Kidney tubule cell (primary cell): Measurements from ENCODE around the gene SLC7A6OS.
A peak's percentile ranks its signal among the peaks of the same experiment; 100 is the strongest.
"Not testable (repeated sequence)": the region's sequence is repeated elsewhere in the genome, so short reads cannot be mapped to it uniquely, and the experiment has no call there.

ENCODE experiments used
- DNase-seq: peaks from one replicate; pipeline ENCODE4 v3.0.0-alpha.2; 2018; ENCODE audit warnings: low spot score

Gene SLC7A6OS

GRCh38 chr16:68298907-68299561 lies 11.7 kb downstream of the SLC7A6OS start:
- DNase-seq, result peak; percentile 83

DNA sequence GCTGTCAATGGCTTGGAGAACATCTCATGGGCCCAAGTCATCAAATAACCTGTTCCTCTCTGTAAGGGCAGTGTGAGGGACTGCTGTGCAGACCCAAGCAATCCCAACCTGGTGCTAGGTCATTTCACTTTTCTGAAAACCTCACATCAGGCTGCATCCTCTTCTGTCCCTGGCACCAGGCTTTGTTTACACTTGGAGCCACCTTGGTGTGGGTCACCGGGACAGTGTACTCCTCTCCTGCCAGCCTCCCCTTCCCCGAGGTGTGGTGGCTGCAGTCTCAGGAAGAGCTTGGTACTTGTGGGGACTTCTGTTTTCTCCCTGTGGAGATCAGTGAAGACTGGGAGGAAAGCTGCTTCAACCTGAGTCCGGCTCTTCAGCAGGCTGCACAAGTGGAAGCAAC lies 12.4 kb downstream of the SLC7A6OS start:
- DNase-seq, result no peak

DNA sequence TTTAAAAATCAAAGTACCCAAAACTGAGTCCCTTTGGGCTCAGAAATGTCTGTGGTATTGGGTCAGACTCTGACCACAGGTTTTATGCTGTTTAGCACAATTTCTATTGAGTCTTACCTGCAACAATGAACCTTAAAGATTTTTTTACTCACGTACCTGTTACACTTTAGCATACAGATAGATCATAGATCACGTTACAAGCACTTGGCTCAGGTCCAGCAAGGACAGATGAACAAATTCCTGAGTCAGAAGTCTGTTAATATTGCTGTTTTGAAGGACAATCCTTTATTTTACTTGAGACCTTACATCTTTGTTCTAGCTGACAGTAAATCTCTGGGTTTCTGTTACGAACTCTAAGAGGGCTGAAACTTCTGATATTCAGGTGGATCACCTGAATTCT lies 12.8 kb downstream of the SLC7A6OS start:
- peak; percentile 46 for DNase-seq

DNA sequence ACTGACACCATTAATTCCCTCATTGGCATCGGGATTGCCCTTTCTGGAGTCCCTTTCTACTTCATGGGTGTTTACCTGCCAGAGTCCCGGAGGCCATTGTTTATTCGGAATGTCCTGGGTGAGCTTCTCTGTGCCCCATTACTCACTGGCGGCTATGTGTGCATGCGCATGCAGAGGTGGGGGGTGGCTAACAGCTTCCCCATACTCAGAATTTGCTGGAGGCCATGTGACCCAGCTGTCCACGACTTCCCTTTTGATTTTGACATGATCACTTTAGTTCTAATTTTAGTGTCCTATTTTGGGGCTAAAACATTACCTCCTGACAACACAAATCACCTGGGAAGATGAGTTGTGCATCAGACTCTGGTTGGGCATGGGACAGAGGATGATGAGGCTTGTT lies 14.1 kb downstream of the SLC7A6OS start:
- DNase-seq, result no peak

DNA sequence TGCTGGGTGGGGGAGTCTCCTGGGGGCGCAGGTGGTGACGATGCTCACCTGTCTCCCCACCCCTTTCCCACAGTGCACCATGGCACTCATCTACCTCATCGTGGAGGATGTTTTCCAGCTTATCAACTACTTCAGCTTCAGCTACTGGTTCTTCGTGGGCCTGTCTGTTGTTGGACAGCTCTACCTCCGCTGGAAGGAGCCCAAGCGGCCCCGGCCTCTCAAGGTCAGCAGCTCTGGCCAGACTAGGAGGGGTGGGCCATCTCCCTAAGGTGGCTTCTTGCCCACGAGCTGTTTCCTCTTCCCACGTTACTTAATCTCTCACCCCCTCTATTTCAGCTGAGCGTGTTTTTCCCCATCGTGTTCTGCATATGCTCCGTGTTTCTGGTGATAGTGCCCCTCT lies 14.5 kb downstream of the SLC7A6OS start:
- DNase-seq, result no peak

DNA sequence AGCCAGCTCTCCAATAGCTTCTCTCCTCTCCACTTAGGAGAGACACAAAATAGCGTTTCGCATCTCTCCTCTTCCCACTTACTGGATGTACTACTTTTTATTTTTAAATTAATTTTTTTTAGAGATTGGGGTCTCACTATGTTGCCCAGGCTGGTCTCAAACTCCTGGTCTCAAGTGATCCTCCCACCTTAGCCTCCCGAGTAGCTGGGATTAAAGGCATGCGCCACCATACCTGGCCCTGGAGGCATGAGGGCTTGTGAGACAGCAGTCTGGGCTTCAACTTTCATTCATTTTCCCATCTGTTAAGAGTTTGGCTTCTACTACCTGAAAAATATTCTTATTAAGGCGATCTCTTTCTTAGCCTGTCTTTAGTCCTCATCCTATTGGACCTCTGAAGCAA lies 18.3 kb downstream of the SLC7A6OS start:
- DNase-seq, result no peak

DNA sequence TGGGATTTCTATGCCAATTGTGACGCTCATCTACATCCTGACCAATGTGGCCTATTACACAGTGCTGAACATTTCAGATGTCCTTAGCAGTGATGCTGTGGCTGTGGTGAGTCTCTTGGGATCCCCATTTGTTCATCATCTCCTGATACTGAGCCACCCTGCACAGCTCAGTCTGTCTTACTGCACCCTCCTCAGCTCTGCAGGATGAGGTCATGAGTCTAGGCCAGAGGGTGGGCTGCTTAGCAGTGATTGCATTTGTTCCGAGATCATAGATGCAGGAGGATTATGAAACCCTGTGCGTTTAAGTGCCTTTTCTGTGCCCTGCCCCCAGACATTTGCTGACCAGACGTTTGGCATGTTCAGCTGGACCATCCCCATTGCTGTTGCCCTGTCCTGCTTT lies 19.5 kb downstream of the SLC7A6OS start:
- no peak for DNase-seq

GRCh38 chr16:68290450-68290849 lies 20.3 kb downstream of the SLC7A6OS start:
- no peak for DNase-seq

DNA sequence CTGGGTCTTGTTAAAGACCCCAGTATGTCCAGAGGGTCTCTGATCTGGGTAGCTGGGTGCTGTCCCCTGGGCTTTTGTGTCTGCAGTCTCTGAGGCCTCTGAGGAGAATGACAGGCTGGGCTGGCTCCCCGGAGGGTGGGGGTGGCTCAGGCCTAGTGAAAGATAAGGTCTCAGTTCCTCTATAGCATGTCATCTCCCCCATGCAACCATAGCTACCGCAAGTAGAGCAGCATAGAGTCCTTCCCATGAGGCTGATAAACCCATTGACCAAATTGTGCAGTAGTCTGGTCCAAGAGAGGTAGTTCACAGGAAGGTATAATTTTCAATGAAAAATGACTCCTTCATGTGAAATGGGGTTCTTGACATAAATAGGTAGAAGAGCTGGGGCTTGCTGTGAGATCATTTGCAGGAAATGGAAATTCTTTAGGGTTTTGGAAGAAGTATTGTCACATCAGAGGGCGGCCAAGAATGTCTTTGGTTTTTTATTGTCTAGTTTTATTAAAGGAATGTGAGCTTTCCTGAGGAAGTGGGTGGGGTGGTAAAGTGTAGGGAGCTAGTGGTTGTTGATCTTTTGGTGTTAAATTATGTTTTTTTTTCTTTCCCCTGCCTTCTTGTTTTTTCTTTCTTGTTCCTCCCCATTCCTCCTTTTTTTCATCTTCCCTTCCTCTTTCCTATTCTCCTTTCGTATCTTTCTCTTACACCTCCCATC lies 21.0 kb downstream of the SLC7A6OS start:
- no peak for DNase-seq

GRCh38 chr16:68289202-68289601 lies 21.5 kb downstream of the SLC7A6OS start:
- DNase-seq, result no peak

DNA sequence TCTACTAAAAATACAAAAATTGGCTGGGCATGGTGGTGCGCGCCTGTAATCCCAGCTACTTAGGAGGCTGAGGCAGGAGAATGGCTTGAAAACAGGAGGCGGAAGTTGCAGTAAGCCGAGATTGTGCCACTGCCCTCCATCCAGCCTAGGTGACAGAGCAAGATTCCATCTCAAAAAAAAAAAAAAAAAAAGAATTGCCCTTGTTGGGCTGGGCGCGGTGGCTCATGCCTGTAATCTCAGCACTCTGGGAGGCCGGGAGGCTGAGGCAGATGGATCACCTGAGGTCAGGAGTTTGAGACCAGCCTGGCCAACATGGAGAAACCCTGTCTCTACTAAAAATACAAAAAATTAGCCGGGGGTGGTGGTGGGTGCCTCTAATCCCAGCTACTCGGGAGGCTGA lies 21.9 kb downstream of the SLC7A6OS start:
- not testable (repeated sequence) for DNase-seq

GRCh38 chr16:68288252-68288650 lies 22.5 kb downstream of the SLC7A6OS start:
- no peak for DNase-seq

DNA sequence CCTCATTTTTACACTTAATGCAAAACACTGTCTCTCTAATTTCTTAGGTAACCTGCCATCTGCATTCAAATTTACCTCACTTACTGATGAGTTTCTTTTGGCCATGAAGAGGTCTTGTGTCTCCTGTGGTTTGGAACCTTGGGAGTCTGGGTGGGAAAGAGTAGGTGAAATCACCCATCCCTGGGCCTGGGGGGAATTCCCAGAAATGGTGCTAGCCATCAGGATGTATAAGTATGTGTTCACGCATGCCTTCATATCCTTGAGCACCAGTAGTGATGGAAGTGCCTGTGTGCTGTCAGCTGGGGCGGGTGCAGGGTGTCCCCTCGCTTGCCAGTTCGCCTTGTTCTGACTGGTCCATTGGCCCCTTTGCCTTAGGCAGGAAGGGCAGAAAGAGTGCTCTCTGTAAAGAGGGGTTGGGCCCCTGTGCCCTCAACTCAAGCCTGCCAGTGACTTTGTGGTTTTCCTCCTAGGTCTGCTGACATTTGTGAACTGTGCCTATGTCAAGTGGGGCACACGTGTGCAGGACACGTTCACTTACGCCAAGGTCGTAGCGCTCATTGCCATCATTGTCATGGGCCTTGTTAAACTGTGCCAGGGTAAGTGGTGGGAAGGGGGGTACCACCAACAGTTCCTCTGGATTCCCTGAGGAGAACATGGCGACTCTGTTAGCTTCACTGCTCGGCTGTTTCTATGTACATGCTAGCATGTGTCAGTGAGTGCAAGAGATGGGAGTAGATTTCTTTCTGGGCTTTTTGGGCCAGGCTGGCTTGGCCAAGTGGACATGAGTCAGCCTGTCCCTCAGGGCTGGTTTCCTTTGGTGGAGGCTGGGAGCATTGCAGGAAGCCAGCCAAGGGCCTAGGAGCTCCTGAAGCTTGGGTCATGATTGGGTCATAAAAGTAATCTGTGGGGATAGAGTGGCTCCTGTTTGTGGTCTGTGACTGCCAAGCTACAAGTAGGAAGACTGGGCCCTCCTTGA lies 23.2 kb downstream of the SLC7A6OS start:
- DNase-seq, result peak; percentile 82

DNA sequence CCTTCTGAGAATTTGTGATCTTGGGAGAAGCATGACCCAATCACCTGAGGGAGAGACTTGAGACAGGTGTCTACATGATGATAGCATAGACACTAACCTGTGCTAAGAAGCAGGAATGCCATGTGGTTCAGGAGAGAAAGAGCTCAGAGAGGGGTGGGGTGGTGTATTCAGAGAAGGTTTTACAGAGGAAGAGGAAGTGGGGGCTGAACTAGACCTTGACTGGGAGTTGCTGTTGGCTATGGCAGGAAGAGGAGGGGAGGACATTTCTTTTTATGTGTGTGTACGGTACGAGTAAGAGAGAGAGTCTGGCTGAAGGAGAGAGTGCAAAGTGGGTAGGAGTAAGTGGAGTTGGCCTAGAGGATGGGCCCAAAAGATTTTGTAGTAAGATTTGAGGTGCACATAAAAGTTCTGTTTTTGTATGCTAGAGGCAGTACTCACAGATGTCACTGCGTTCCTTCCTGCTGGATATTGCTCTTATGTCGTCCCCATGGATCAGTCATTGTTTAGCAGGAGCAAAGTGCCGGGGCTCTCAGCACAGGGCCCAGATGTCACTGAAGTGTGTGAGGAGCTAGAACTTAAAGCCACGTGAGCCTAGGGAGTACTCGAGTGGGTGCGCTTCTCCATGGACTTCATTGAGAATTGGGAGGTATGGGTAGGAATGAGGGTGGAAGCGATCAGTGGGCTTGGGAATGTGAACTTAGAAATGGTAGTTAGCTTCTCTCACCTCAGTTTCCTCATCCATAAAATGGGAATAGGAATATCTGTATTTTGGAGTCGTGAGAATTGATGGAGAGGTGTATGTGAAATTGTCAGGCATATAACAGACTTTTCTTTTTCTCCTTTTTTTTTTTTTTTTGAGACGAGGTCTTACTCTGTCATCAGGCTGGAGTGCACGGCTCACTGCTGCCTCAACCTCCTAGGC lies 24.3 kb downstream of the SLC7A6OS start:
- no peak for DNase-seq

DNA sequence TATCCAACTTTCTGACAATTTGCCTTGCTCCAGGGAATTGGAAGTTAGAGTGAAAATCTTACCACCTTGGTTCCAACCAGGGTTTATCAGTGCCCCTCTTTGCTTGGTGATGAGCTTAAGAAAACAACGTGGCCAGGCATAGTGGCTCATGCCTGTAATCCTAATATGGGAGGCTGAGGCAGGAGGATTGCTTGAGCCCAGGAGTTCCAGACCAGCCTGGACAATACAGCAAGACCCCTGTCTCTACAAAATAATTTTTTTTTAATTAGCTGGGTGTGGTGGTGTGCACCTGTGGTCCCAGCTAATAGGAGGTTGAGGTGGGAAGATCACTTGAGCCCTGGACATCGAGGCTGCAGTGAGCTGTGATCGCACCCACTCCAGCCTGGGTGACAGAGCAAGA lies 25.1 kb downstream of the SLC7A6OS start:
- no peak for DNase-seq

DNA sequence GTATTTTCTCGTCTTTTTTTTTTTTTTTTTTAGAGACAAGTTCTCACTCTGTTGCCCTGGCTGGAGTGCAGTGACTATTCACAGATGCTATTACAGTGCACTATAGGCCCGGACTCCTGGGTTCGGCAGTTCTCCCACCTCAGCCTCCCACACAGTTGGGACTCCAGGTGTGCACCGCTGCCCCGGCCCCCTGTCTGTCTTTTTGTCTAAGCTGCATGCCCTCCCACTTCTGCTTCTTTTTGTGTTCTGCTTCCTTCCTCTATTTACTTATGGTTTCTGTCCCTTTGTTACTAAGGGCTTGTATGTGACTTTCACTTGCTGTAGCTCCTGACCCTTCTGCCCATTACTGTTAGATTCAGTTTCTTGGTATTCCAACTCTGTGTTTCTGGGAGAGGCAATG lies 25.9 kb downstream of the SLC7A6OS start:
- DNase-seq, result no peak

DNA sequence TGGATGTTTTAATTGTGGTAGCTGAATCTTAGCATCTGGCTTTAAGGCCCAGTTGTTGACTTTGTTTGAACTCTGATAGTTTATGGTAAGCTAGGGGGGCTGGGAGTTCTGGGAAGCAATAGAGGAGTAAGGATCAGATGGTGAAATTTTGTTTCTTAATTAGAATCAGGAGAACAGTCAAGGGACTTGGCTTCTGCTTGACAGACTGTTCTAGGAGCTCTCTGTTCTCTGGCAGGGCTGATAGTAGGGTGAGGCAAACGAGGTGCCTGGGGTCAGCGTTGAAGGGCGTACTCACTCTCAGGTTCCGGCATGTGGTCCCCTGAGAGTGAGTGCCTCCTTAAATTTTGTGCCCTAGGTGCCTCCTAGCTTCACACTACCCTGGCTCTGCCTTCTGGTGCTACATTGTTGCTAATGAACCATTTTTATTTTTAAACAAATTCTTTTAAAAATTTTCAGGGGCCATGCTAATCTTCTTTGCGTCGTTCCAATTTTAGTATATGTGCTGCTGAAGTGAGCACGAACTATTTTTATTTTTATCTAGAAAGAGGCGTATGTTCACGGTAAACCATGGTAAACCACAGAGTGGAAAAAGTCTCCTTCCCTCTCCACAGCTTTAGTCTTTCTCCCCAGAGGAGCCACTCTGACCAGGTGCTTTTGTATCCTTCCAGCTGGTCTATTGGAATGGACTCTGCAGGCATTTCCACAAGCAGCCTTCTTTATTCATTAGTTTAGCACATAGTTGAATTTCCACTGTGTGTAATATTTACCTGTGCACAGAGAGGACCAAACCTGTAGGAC lies 26.7 kb downstream of the SLC7A6OS start:
- no peak for DNase-seq

DNA sequence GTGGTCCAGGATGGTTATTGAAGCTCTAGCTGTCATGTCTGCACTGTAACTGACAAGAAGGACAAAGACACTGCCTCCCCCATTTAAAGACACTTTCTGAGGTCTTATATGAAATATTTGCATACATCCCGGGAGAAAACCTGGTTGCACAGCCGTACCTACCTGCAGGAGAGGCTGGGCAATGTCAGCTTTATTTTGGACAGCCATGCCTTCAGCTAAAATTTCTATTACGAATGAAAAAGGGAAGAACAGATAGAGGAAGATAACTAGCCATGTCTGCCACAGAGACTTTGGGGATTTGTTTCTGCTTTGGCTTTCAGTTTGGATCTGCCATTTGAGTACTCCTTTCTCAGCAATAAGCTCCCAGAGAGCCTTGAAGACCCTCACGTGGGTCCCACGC lies 27.4 kb downstream of the SLC7A6OS start:
- DNase-seq, result no peak

- DNase-seq, result no peak
Observed at GRCh38 chr16:68282064-68282452, 28.7 kb downstream of the SLC7A6OS start.

GRCh38 chr16:68281368-68282063 lies 29.2 kb downstream of the SLC7A6OS start:
- DNase-seq, result no peak
